Astrocyte (in vitro differentiated cells and primary cell): Measurements from ENCODE around the gene PCBP2. TPM values are rescaled to one million over a fixed set of nuclear protein-coding genes. Genes with fewer than 3 reads are reported as not detected.
A peak's percentile ranks its signal among the peaks of the same experiment; 100 is the strongest.

ENCODE experiments used
- DNase-seq: peaks from one replicate; pipeline ENCODE4 v3.0.0-alpha.2; 2010; ENCODE audit warnings: low read depth
- FAIRE-seq: peaks from 2 replicates; lab custom pipeline; 2011; peaks lifted over from hg19 to GRCh38; lab: Jason Lieb, UNC
- H2AFZ ChIP-seq: 2 replicates; pipeline ENCODE4 v1.6.0; 2012; ENCODE audit warnings: low read depth, low read length, inconsistent platforms
- H3K27ac ChIP-seq: 2 replicates; pipeline ENCODE4 v1.5.1; 2011; ENCODE audit warnings: low read depth, low read length, inconsistent platforms
- H3K27me3 ChIP-seq: 2 replicates; pipeline ENCODE4 v1.6.0; 2011; ENCODE audit warnings: low read length, inconsistent platforms; ENCODE audit not compliant: insufficient read depth
- H3K36me3 ChIP-seq: 2 replicates; pipeline ENCODE4 v1.5.1; 2011; ENCODE audit warnings: low read length, inconsistent platforms; ENCODE audit not compliant: insufficient read depth
- H3K4me1 ChIP-seq: 2 replicates; pipeline ENCODE4 v1.5.1; 2011; ENCODE audit warnings: low read length, inconsistent platforms; ENCODE audit not compliant: insufficient read depth
- H3K4me2 ChIP-seq: 2 replicates; pipeline ENCODE4 v1.6.0; 2012; ENCODE audit warnings: low read length, inconsistent platforms
- H3K4me3 ChIP-seq: 2 replicates; pipeline ENCODE4 v1.5.1; 2011; ENCODE audit warnings: low read depth, mild to moderate bottlenecking, low read length, inconsistent platforms; ENCODE audit not compliant: insufficient read depth
- H3K79me2 ChIP-seq: 2 replicates; pipeline ENCODE4 v1.6.0; 2012; ENCODE audit warnings: mild to moderate bottlenecking, low read length, inconsistent platforms; ENCODE audit not compliant: insufficient read depth
- H3K9ac ChIP-seq: 2 replicates; pipeline ENCODE4 v1.6.0; 2012; ENCODE audit warnings: mild to moderate bottlenecking, low read length, inconsistent platforms
- H3K9me3 ChIP-seq: 2 replicates; pipeline ENCODE4 v1.5.1; 2012; ENCODE audit warnings: low read depth, mild to moderate bottlenecking, low read length, inconsistent platforms; ENCODE audit not compliant: insufficient read depth
- H4K20me1 ChIP-seq: 2 replicates; pipeline ENCODE4 v1.6.0; 2012; ENCODE audit warnings: low read length, inconsistent platforms; ENCODE audit not compliant: insufficient read depth
- H3K27ac Mint-ChIP-seq: one replicate; pipeline ENCODE4 v1.8.0; 2021; ENCODE audit warnings: mild to moderate bottlenecking, mixed read lengths; ENCODE audit not compliant: unreplicated experiment
- H3K27me3 Mint-ChIP-seq: one replicate; pipeline ENCODE4 v1.8.0; 2021; ENCODE audit warnings: low read depth, mixed read lengths; ENCODE audit not compliant: unreplicated experiment
- H3K36me3 Mint-ChIP-seq: one replicate; pipeline ENCODE4 v1.8.0; 2021; ENCODE audit warnings: low read depth, mixed read lengths; ENCODE audit not compliant: unreplicated experiment
- H3K4me1 Mint-ChIP-seq: one replicate; pipeline ENCODE4 v1.8.0; 2021; ENCODE audit warnings: low read depth, mixed read lengths; ENCODE audit not compliant: unreplicated experiment
- H3K4me3 Mint-ChIP-seq: one replicate; pipeline ENCODE4 v1.8.0; 2021; ENCODE audit warnings: mild to moderate bottlenecking, moderate library complexity, mixed read lengths; ENCODE audit not compliant: unreplicated experiment
- H3K9me3 Mint-ChIP-seq: one replicate; pipeline ENCODE4 v1.8.0; 2021; ENCODE audit warnings: mild to moderate bottlenecking, mixed read lengths; ENCODE audit not compliant: unreplicated experiment
- CTCF ChIP-seq: IDR thresholded peaks from 2 replicates; pipeline ENCODE4 v1.5.1; 2011; ENCODE audit warnings: low read depth, mild to moderate bottlenecking, inconsistent platforms, low read length, moderate library complexity; ENCODE audit not compliant: insufficient read depth
- EZH2 ChIP-seq: IDR thresholded peaks from 2 replicates; pipeline ENCODE4 v1.6.1; 2012; ENCODE audit warnings: mild to moderate bottlenecking, low read length, inconsistent platforms; ENCODE audit not compliant: insufficient read depth
- total RNA-seq: library from RNA; stranded (reverse); gene quantifications from 2 replicates; pipeline ENCODE4 v1.2.1, GENCODE V29; 2021

Gene PCBP2
- total RNA-seq, 1 donor from 2014 or later, result 733 TPM

GRCh38 chr12:53467082-53467481 lies 15.2 kb downstream of the PCBP2 start:
- no peak overlapping the region for H3K4me3 ChIP-seq
- peak overlapping the region; percentile 2 for H3K9ac ChIP-seq
- H3K9me3 Mint-ChIP-seq, result no peaks in the 10 kb centered on the region
- FAIRE-seq (no peak), DNase-seq (no peak)
- no peaks in the 10 kb centered on the region for H3K27me3 Mint-ChIP-seq
- no peak overlapping the region for H3K27ac ChIP-seq
- peaks cover 95% of the 10 kb centered on the region for H4K20me1 ChIP-seq
- H3K4me1 ChIP-seq, result no peaks in the 10 kb centered on the region
- peaks cover 94% of the 10 kb centered on the region for H3K79me2 ChIP-seq
- H3K4me1 Mint-ChIP-seq, result peaks cover 43% of the 10 kb centered on the region
- peaks cover 38% of the 10 kb centered on the region for H3K36me3 Mint-ChIP-seq
- H3K27me3 ChIP-seq, result no peaks in the 10 kb centered on the region
- H3K9me3 ChIP-seq, result no peaks in the 10 kb centered on the region
- no peak for TF ChIP-seq CTCF
- no peak for TF ChIP-seq EZH2
- no peak overlapping the region for H3K4me2 ChIP-seq
- H3K4me3 Mint-ChIP-seq, result peak overlapping the region; percentile 51
- H3K36me3 ChIP-seq, result peaks cover 89% of the 10 kb centered on the region
- H2AFZ ChIP-seq, result no peak overlapping the region
- peak overlapping the region; percentile 62 for H3K27ac Mint-ChIP-seq

GRCh38 chr12:53467880-53468279 lies 16.0 kb downstream of the PCBP2 start:
- H4K20me1 ChIP-seq, result peaks cover 95% of the 10 kb centered on the region
- H3K79me2 ChIP-seq, result peaks cover 94% of the 10 kb centered on the region
- H2AFZ ChIP-seq, result no peak overlapping the region
- H3K4me1 ChIP-seq, result peaks cover 3% of the 10 kb centered on the region
- peaks cover 89% of the 10 kb centered on the region for H3K36me3 ChIP-seq
- no peaks in the 10 kb centered on the region for H3K27me3 ChIP-seq
- Mint-ChIP-seq H3K9me3 (no peaks in the 10 kb centered on the region), H3K4me3 (peak overlapping the region; percentile 8), H3K27ac (no peak overlapping the region), H3K27me3 (no peaks in the 10 kb centered on the region), H3K4me1 (peaks cover 41% of the 10 kb centered on the region), H3K36me3 (peaks cover 35% of the 10 kb centered on the region)
- no peaks in the 10 kb centered on the region for H3K9me3 ChIP-seq
- DNase-seq (no peak), FAIRE-seq (no peak)
- no peak overlapping the region for H3K4me2 ChIP-seq
- H3K4me3 ChIP-seq, result no peak overlapping the region
- H3K9ac ChIP-seq, result no peak overlapping the region
- no peak overlapping the region for H3K27ac ChIP-seq
- TF ChIP-seq EZH2, result no peak
- no peak for TF ChIP-seq CTCF

GRCh38 chr12:53468282-53468681 lies 16.4 kb downstream of the PCBP2 start:
- Histone ChIP-seq H3K79me2 (peaks cover 94% of the 10 kb centered on the region), H3K9ac (no peak overlapping the region), H3K27me3 (no peaks in the 10 kb centered on the region), H2AFZ (no peak overlapping the region), H3K27ac (no peak overlapping the region), H4K20me1 (peaks cover 95% of the 10 kb centered on the region), H3K36me3 (peaks cover 88% of the 10 kb centered on the region), H3K4me3 (no peak overlapping the region), H3K4me2 (no peak overlapping the region), H3K9me3 (no peaks in the 10 kb centered on the region), H3K4me1 (peaks cover 3% of the 10 kb centered on the region)
- peaks cover 35% of the 10 kb centered on the region for H3K36me3 Mint-ChIP-seq
- FAIRE-seq, result no peak
- H3K4me1 Mint-ChIP-seq, result peaks cover 41% of the 10 kb centered on the region
- DNase-seq, result no peak
- no peaks in the 10 kb centered on the region for H3K9me3 Mint-ChIP-seq
- no peak overlapping the region for H3K27ac Mint-ChIP-seq
- TF ChIP-seq CTCF (no peak), EZH2 (no peak)
- H3K4me3 Mint-ChIP-seq, result peak overlapping the region; percentile 2
- H3K27me3 Mint-ChIP-seq, result no peaks in the 10 kb centered on the region
